Neuron (in vitro differentiated cells): ENCODE data around the gene CYB561.

Source experiments
- H2AFZ ChIP-seq: one replicate; pipeline ENCODE4 v1.6.1; 2013; ENCODE audit warnings: low read depth, mild to moderate bottlenecking, inconsistent platforms, low read length, moderate library complexity
- H3K27me3 ChIP-seq: one replicate; pipeline ENCODE4 v1.6.1; 2013; ENCODE audit warnings: low read length; ENCODE audit not compliant: insufficient read depth
- H3K36me3 ChIP-seq: one replicate; pipeline ENCODE4 v1.6.1; 2013; ENCODE audit warnings: low read length; ENCODE audit not compliant: insufficient read depth
- H3K4me1 ChIP-seq: one replicate; pipeline ENCODE4 v1.6.1; 2013; ENCODE audit warnings: low read length; ENCODE audit not compliant: insufficient read depth
- H3K4me3 ChIP-seq: 2 replicates; pipeline ENCODE4 v1.5.1; 2013; ENCODE audit warnings: mild to moderate bottlenecking, low read length, moderate library complexity
- H3K9me3 ChIP-seq: one replicate; pipeline ENCODE4 v1.6.1; 2013; ENCODE audit warnings: low read length

The CYB561 gene

GRCh38 chr17:63452046-63452961 lies 6.2 kb upstream of the CYB561 start:
- Histone ChIP-seq H2AFZ (no peak overlapping the region), H3K27me3 (peaks cover 14% of the 10 kb centered on the region), H3K36me3 (no peaks in the 10 kb centered on the region), H3K4me1 (no peaks in the 10 kb centered on the region), H3K9me3 (peaks cover 2% of the 10 kb centered on the region), H3K4me3 (no peak overlapping the region)

- Histone ChIP-seq H3K27me3 (peaks cover 14% of the 10 kb centered on the region), H3K9me3 (peaks cover 2% of the 10 kb centered on the region), H3K4me3 (no peak overlapping the region), H3K36me3 (no peaks in the 10 kb centered on the region), H3K4me1 (no peaks in the 10 kb centered on the region), H2AFZ (no peak overlapping the region)
Measured at GRCh38 chr17:63451150-63451549, 5.0 kb upstream of the CYB561 start.

DNA sequence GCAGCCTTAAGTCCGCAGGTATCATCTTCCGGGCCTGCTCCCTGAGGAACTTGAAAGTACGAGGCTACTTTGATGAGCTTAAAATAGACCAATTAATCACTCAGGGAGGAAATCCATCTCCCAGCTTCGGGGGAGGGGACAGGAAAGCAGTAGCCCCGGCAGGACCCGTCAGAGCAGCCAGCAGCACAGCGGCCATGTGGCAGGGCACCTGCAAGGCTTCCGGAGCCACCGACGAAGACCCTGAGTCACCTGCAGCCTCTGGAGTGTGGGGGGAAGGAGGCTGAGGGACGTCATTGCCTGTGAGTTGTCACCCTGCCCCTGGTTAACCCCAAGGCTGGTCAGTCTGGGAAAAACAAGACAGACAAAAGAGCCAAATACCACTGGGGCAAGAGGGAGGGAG lies 4.4 kb upstream of the CYB561 start:
- Histone ChIP-seq H2AFZ (no peak overlapping the region), H3K27me3 (peaks cover 14% of the 10 kb centered on the region), H3K4me1 (no peaks in the 10 kb centered on the region), H3K9me3 (peaks cover 1% of the 10 kb centered on the region), H3K4me3 (no peak overlapping the region), H3K36me3 (no peaks in the 10 kb centered on the region)

GRCh38 chr17:63448655-63449054 lies 2.5 kb upstream of the CYB561 start:
- peaks cover 14% of the 10 kb centered on the region for H3K27me3 ChIP-seq
- no peaks in the 10 kb centered on the region for H3K9me3 ChIP-seq
- no peaks in the 10 kb centered on the region for H3K4me1 ChIP-seq
- H2AFZ ChIP-seq = no peak overlapping the region
- no peaks in the 10 kb centered on the region for H3K36me3 ChIP-seq
- no peak overlapping the region for H3K4me3 ChIP-seq

DNA sequence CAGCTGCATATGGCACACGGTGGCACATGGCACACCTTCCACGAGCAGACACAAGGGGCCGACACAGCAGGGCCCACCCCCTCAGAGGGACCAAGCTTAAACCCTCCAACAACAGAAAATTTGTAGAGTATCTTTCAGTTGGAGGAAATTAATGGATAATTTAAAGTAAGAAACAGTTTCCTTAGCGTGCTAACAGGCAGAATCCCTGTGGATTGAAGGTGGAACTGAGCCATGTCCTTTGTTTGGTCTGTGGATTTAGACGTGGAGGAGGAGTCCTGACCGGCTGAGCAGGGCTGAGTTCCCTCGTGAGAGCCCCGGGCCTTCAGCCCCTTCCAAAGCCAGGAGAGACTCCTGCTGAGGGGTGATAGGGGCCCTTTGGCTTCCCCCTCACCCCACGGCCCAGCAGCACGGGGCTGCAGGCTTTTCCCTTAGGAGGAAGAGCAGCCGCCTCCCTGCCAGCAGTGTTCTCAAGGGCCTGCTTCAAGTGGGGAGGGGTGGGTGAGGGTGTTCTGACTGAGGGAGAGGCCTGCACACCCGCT lies 1.4 kb upstream of the CYB561 start:
- H3K27me3 ChIP-seq = peaks cover 14% of the 10 kb centered on the region
- no peak overlapping the region for H3K4me3 ChIP-seq
- H3K4me1 ChIP-seq = no peaks in the 10 kb centered on the region
- no peaks in the 10 kb centered on the region for H3K9me3 ChIP-seq
- H3K36me3 ChIP-seq = no peaks in the 10 kb centered on the region
- H2AFZ ChIP-seq = no peak overlapping the region

GRCh38 chr17:63446753-63447470 lies 806 bp upstream of the CYB561 start:
- H3K36me3 ChIP-seq = no peaks in the 10 kb centered on the region

GRCh38 chr17:63445571-63445953 lies 544 bp downstream of the CYB561 start:
- peak overlapping the region; percentile 52 for H3K4me3 ChIP-seq
- H3K36me3 ChIP-seq = no peaks in the 10 kb centered on the region
- H2AFZ ChIP-seq = peak overlapping the region; percentile 88
- H3K27me3 ChIP-seq = peaks cover 4% of the 10 kb centered on the region
- H3K9me3 ChIP-seq = no peaks in the 10 kb centered on the region
- H3K4me1 ChIP-seq = peaks cover 2% of the 10 kb centered on the region

More at GRCh38 chr17:63446753-63447470, 806 bp upstream of the CYB561 start:
- peak overlapping the region; percentile 88 for H2AFZ ChIP-seq
- H3K9me3 ChIP-seq = no peaks in the 10 kb centered on the region
- no peaks in the 10 kb centered on the region for H3K4me1 ChIP-seq
- H3K27me3 ChIP-seq = peaks cover 12% of the 10 kb centered on the region
- peak overlapping the region; percentile 52 for H3K4me3 ChIP-seq

DNA sequence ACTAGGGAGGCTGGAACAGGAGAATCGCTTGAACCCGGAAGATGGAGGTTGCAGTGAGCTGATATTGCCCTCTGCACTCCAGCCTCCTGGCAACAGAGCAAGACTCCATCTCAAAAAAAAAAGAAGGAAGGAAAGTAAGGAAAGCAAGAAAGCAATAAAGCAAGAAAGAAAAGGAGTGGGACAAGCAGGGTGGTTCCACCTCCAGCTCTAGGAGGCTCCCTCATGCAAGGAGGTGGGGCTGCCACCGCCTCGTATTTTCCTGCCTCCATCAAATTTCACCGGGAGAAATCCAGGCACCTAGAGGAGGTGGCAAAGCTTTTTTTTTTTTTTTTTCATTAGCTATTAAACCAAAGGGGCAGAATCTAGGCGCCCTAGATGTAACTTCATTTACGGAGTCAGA lies 1.0 kb downstream of the CYB561 start:
- H2AFZ ChIP-seq = no peak overlapping the region
- no peaks in the 10 kb centered on the region for H3K9me3 ChIP-seq
- peaks cover under 1% of the 10 kb centered on the region for H3K27me3 ChIP-seq
- peaks cover 6% of the 10 kb centered on the region for H3K4me1 ChIP-seq
- no peak overlapping the region for H3K4me3 ChIP-seq
- no peaks in the 10 kb centered on the region for H3K36me3 ChIP-seq

DNA sequence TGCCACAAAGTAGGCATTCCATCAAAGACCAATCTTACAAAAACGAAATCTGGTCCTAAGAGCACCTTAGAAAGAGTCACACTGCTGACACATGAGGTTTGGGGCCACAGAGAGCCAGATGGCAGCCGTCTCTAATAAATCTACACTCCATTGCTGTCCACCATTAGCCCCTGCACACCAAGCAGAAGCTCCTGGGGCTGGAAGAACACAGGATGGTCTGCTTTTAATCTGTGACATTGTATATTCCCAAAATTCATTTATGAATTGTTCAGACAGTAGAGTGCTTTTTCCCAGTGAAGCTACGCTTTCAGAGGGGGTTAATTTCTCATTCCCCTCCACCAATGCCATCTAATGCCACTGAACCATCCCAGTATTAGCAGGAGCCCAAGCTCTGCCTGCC lies 1.6 kb downstream of the CYB561 start:
- H3K9me3 ChIP-seq = no peaks in the 10 kb centered on the region

GRCh38 chr17:63443053-63443452 lies 3.1 kb downstream of the CYB561 start:
- no peak overlapping the region for H2AFZ ChIP-seq
- no peaks in the 10 kb centered on the region for H3K27me3 ChIP-seq
- H3K36me3 ChIP-seq = no peaks in the 10 kb centered on the region
- H3K4me3 ChIP-seq = no peak overlapping the region
- H3K9me3 ChIP-seq = no peaks in the 10 kb centered on the region
- peaks cover 6% of the 10 kb centered on the region for H3K4me1 ChIP-seq

More for the DNA sequence above, 1.6 kb downstream of the CYB561 start:
- Histone ChIP-seq H3K4me1 (peaks cover 6% of the 10 kb centered on the region), H3K27me3 (no peaks in the 10 kb centered on the region), H3K4me3 (no peak overlapping the region), H2AFZ (no peak overlapping the region), H3K36me3 (no peaks in the 10 kb centered on the region)

DNA sequence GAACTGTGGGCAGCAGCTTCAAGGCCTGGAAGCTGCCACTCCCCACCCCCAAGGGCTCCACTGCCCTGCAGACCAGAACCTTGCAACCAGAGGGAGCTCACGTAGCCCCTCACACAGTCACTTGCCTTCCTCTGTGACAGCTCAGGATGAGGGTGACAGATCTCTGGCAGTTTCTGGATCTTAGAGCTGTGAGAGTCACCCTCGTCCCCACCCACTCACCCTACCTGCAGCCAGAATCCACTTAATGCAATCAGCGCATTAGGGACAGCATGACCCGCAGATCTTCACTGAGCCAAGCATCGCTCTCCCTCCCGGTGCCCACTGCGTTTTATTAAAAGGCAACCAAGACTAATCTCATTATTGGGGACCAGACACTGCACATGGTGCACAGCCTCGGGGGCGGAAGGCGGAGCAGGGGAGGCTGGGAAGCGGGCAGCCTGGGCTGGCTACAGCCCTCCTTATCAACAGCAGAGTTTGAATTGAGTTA lies 3.5 kb downstream of the CYB561 start:
- no peaks in the 10 kb centered on the region for H3K27me3 ChIP-seq
- H3K4me3 ChIP-seq = no peak overlapping the region
- H2AFZ ChIP-seq = no peak overlapping the region
- peaks cover 6% of the 10 kb centered on the region for H3K4me1 ChIP-seq
- H3K9me3 ChIP-seq = no peaks in the 10 kb centered on the region
- no peaks in the 10 kb centered on the region for H3K36me3 ChIP-seq

DNA sequence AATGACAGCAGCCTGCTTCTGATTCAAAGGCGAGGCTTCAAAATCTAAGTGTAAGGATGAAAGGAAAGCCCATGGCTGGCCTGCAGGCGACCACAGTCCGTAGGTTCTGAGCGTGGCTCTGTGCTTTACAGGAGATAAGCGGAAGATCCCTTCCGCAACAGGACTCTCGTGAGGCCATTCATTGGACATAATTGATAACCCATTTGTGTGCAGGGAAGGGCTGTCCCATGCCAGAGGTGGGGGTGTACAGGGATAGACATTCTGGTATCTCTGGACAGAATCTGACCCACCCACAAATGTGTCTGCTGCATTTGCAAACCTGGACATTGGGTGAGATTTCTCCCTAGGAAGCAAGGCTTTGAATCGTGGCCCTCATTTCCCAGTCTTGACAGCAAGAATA lies 4.0 kb downstream of the CYB561 start:
- no peaks in the 10 kb centered on the region for H3K36me3 ChIP-seq
- peaks cover 6% of the 10 kb centered on the region for H3K4me1 ChIP-seq
- no peak overlapping the region for H2AFZ ChIP-seq
- no peak overlapping the region for H3K4me3 ChIP-seq
- H3K9me3 ChIP-seq = no peaks in the 10 kb centered on the region
- H3K27me3 ChIP-seq = no peaks in the 10 kb centered on the region

GRCh38 chr17:63441654-63442053 lies 4.5 kb downstream of the CYB561 start:
- H3K4me1 ChIP-seq = peaks cover 6% of the 10 kb centered on the region
- H2AFZ ChIP-seq = no peak overlapping the region
- no peaks in the 10 kb centered on the region for H3K36me3 ChIP-seq
- H3K9me3 ChIP-seq = no peaks in the 10 kb centered on the region
- no peak overlapping the region for H3K4me3 ChIP-seq
- H3K27me3 ChIP-seq = no peaks in the 10 kb centered on the region
